ENCODE measurements around the gene MAB21L3.

Gene MAB21L3

GRCh38 chr1:116110567-116111523 lies at the start of gene MAB21L3:
Gene MAB21L3 (plus strand): TSS chr1:116111399. CDS start chr1:116112616, 1,217 bp downstream.
- no peak for DNase-seq

GRCh38 chr1:116062201-116062600 lies 49.0 kb upstream of the MAB21L3 start:
- DNase-seq: no peak

GRCh38 chr1:116064616-116065015 lies 46.6 kb upstream of the MAB21L3 start:
- DNase-seq: no peak

- DNase-seq: no peak
These were observed 44.2 kb upstream of the MAB21L3 start for GRCh38 chr1:116066868-116067565.

GRCh38 chr1:116067566-116067890 lies 43.7 kb upstream of the MAB21L3 start:
- DNase-seq: no peak

- DNase-seq: no peak
These were observed 35.6 kb upstream of the MAB21L3 start for GRCh38 chr1:116075575-116075974.

- DNase-seq: no peak
These were observed 35.2 kb upstream of the MAB21L3 start for GRCh38 chr1:116075990-116076389.

- DNase-seq: no peak
These were observed 34.4 kb upstream of the MAB21L3 start for GRCh38 chr1:116076831-116077230.

GRCh38 chr1:116078699-116079223 lies 32.4 kb upstream of the MAB21L3 start:
- DNase-seq: no peak

- DNase-seq: no peak
These were observed 23.6 kb upstream of the MAB21L3 start for GRCh38 chr1:116087628-116088027.

- no peak for DNase-seq
These were observed 21.3 kb upstream of the MAB21L3 start for GRCh38 chr1:116089870-116090269.

- DNase-seq: no peak
These were observed 20.1 kb upstream of the MAB21L3 start for GRCh38 chr1:116091083-116091482.

- no peak for DNase-seq
These were observed 18.3 kb upstream of the MAB21L3 start for GRCh38 chr1:116092752-116093489.

GRCh38 chr1:116095027-116095426 lies 16.2 kb upstream of the MAB21L3 start:
- no peak for DNase-seq

GRCh38 chr1:116096013-116096618 lies 15.1 kb upstream of the MAB21L3 start:
- DNase-seq: no peak

- DNase-seq: no peak
These were observed 13.6 kb upstream of the MAB21L3 start for GRCh38 chr1:116097626-116098025.

GRCh38 chr1:116099379-116099778 lies 11.8 kb upstream of the MAB21L3 start:
- no peak for DNase-seq

GRCh38 chr1:116099919-116100318 lies 11.3 kb upstream of the MAB21L3 start:
- no peak for DNase-seq

- no peak for DNase-seq
These were observed 6.5 kb upstream of the MAB21L3 start for GRCh38 chr1:116104667-116105066.

GRCh38 chr1:116105996-116106395 lies 5.2 kb upstream of the MAB21L3 start:
- no peak for DNase-seq

- no peak for DNase-seq
These were observed 4.6 kb upstream of the MAB21L3 start for GRCh38 chr1:116106646-116107045.

- no peak for DNase-seq
These were observed 3.8 kb upstream of the MAB21L3 start for GRCh38 chr1:116107371-116107770.

- DNase-seq: no peak
These were observed 374 bp downstream of the MAB21L3 start for GRCh38 chr1:116111524-116112021.
